GM12874 (cell line): Measurements from ENCODE around the gene LGALS7.

ENCODE experiments used
- CTCF ChIP-seq: IDR thresholded peaks from 2 replicates; pipeline ENCODE4 v1.5.1; 2011; ENCODE audit warnings: low read depth, mild to moderate bottlenecking, control low read depth, low read length, moderate library complexity; ENCODE audit not compliant: insufficient read depth

The LGALS7 gene

GRCh38 chr19:38721979-38722773 lies 51.1 kb downstream of the LGALS7 start:
- TF ChIP-seq CTCF = no peak

GRCh38 chr19:38721496-38721895 lies 51.8 kb downstream of the LGALS7 start:
- no peak for TF ChIP-seq CTCF
